ENCODE data around the gene PRR16.

DNA sequence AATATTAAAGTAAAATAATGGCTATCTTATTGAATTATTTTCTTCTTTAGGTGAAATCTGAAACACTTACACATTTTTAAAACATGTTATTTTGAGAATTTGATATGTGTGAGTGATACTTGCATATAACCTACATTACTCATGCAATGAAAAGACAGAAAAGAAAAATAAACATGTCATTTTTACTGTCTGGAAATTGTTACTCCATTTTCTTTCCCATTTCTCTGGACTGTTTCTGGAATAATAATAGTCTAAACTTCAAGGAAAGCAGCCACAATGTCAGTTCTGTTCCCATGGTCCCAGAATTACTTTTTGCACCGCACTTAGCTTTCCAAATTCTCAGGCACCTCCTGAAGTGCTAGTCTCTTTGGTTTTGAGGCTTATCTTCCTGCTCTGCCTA is 145.5 kb downstream of the PRR16 start:
- TF ChIP-seq EZH2 (IDR thresholded peaks at IDR 0.05; ENCODE audit: insufficient read depth, poor library complexity, severe bottlenecking) (no peak), EZH2phosphoT487 (IDR thresholded peaks at IDR 0.05; ENCODE audit: insufficient read depth, low read depth) (no peak)
